CD4-positive, alpha-beta T cell treated with Interleukin-1 beta for 1 hour (primary cell): ENCODE data around the gene ACP7.
"Not testable (repeated sequence)": the region's sequence is repeated elsewhere in the genome, so short reads cannot be mapped to it uniquely, and the experiment has no call there.

ENCODE experiments used
- DNase-seq, 2 donors: peaks; one replicate each; pipeline ENCODE4 v3.0.0-alpha.2; 2020 to 2022

Gene ACP7

DNA sequence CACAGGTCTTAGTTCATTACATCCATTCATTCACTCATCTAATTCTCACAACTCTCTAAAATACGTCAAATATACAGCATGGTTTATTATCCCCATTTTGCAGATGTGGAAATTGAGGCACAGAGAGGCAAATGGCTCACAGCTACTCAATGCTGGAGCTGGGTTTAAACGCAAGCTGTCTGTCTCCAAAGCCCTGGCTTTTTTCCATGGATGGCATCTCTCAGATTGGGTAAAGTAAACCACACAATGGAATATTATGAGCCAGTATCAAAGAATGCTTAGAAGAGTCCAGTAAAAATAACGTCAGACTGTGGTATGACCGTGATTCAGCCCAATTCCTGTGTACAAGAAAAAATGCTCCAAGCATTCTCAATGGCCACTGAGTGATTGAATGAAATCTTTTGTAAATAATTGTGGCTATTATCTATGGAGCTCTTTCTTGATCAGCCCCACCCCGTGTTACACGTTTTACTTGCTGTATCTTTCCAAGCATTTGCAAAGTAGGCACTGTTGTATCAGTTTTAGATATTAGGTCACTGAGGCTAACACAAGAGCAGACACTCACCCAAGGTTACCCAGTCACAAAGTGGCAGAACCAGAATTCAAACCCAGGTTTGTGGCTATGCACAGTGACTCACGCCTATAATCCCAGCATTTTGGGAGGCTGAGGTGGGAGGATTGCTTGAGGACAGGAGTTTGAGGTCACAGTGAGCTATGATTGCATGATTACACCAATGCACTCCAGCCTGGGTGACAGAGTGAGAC is 5.5 kb upstream of the ACP7 start:
- DNase-seq: no peak

DNA sequence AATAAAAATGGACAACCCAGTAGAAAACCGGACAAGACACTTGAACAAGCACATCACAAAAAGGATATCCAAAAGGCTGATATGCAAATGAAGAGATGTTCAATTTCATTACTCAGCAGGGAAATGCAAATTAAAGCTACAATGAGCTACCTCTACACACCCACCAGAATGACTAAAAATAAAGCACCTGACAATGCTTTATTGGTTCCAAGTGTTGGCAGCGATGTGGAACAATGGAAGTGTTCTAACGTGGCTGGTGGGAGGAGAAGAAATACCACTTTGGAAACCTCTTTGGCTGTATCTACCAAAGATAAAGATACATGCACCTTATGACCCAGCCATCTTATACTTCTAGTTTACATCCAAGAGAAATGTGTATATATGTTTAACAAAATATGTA is 3.7 kb upstream of the ACP7 start:
- no peak for DNase-seq

DNA sequence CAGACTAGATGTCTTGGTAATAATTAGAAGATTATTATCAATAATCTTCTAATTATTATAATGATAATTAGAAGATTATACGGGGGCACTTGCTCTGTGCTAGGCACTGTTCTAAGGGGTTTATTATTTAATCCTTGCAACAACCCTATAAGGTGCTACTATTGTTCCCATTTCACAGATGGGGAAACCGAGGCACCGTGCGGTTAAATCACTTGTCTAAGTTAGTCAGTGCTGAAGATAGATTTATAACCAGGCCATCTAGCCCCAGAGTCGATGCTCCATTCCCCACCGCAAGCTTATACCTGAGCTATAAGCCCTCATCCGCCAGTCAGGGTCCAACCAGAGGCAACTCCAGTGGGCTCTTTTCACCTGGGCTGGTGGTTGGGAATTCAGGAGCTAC is 2.0 kb upstream of the ACP7 start:
- no peak for DNase-seq

DNA sequence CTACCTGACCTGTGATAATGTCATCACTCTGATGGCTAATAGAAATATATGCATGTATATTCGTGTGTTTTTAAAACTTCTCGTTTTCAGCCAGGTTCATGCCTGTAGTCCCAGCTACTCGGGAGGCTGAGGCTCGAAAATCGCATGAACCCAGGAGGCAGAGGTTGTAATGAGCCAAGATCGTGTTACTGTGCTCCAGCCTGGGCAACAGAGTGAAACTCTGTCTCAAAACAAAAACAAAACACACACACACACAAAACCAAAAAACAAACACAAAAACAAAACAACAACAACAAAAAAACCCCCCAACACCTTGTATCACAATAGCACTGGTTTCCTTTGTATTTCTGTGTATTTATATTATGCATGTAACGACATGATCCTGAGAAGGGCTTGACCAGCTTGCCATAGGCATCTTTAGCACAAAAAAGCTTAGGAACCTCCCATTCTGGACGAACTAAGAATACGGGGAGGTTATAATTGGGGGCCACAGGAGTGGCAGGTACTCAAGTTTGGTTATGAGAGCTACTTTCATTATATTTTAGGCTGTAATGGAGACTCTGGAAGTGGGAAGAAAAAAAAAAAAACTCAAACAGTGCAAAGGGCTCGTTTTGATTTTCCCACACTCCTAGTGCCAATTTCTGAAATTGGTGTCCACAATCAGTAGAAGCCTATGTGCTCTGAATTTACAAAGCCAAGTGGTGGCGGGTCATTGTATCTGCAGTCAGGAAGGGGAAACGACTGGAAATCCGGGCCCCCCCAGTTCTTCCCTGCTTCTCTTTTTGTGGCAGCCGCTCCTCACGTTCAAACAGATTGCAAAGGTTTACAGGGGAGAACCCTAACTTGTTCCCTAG is 1.2 kb upstream of the ACP7 start:
- no peak for DNase-seq

DNA sequence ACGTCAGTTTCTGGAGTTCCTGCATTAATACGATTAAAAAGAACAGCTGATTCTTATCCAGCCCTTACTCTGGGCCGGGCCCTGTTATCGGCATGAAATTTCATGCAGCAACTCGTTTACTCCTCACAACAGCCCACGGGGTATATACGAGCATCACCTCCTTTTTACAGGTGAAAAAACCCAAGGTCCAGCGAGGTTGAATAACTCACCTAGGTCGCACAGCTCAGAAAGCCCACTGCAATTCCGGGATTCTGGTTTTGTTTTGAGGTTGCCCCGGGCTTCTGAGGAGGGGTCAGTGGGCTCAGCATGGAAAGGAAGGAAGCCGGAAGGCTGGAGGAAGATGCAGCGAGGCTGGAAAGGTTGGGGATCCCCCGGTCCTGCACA is 577 bp upstream of the ACP7 start:
- DNase-seq: no peak

DNA sequence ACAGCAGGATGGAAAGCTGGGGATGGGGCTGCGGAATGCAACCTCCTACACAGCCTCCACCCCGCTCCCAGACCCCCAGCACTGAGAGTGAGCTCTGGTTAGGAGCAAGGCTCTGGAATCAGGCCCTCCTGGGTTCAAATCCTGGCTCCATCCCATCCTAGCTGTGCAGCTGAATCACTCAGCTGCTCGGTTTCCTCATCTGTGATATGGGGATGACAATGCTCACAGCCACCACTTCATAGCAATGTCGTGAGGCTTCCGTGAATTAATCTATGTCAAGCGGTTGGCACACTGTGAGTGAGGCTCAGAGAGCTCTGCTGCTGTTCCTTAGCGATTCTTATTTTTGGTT is 538 bp downstream of the ACP7 start:
- no peak for DNase-seq

DNA sequence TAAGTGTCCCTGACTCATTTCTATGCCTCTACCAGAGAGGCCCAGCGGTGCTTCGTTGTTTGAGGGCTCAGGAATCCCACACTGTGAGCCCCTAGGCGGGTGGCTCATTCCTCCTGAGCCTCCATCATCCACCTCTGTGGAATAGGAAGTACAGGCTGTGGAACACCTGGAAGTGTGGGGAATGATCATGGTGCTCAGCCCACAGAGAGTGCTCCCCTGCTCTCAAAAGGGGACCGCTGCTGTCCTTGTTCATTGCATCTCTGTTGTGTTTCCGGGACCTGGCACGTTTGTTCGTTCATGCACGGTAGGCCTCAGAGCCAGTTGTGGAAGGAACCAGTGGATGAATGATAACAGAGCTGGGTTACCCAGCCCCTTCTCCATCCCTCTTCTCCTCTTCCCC is 1.2 kb downstream of the ACP7 start:
- DNase-seq: no peak

DNA sequence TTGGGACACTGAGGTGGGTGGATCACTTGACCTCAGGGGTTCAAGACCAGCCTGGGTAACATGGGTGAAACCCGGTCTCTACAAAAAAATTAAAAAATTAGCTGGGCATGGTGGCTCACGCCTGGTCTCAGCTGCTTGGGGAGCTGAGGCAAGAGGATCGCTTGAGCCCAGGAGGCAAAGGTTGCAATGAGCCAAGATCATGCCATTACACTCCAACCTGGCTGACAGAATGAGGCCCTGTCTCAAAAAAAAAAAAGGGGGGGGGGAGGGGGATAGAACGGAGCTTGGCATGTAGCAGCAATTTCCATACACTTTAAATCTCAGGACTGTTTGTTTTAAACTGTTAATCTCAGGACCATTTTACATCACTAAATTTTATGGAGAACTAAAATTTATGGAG is 2.2 kb downstream of the ACP7 start:
- DNase-seq: no peak

DNA sequence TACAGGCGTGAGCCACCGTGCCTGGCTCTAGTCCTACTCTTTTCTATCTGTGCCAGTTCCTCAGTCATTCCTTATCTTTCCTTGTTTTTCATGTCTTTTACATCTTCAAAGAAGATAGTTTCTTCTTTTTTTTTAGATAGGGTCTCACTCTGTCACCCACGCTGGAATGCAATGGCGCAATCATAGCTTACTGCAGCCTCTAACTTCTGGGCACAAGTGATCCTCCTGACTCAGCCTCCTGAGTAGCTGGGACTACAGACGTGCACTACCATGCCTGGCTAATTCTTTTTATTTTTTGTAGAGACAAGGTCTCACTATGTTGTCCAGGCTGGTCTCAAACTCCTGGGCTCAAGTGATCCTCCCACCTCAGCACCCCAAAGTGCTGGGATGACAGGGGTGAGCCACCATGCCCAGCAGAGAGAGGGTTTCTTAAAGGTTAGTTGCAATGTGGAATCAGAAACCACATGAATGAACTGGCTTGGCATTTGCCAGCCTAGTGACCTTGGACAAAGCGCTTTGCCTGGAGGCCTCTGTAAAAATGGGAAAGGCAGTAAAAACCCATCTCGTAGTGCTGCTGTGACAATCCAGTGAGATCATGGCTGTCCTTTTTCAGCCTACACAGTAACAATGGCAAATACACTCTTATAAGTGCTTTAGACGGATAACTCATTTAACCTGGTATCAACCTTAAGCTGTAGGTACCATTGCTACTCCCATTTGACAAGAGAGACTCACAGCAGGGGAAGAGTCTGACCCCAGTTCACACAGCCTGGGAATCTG is 3.9 kb downstream of the ACP7 start:
- DNase-seq: no peak

DNA sequence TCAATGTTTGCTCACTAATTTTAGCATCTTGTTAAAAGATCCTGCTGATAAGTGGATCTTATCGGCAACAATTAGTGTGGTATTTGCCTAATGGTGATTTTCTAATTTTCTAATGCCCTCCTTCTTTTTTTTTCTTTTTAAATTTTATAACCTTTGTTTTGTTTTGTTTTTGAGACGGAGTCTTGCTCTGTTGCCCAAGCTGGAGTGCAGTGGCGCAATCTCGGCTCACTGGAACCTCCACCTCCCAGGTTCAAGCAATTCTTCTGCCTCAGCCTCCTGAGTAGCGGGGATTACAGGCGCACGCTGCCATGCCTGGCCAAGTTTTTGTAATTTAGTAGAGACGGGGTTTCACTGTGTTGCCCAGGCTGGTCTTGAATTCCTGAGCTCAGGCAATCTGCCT is 5.8 kb downstream of the ACP7 start:
- DNase-seq: not testable (repeated sequence)

DNA sequence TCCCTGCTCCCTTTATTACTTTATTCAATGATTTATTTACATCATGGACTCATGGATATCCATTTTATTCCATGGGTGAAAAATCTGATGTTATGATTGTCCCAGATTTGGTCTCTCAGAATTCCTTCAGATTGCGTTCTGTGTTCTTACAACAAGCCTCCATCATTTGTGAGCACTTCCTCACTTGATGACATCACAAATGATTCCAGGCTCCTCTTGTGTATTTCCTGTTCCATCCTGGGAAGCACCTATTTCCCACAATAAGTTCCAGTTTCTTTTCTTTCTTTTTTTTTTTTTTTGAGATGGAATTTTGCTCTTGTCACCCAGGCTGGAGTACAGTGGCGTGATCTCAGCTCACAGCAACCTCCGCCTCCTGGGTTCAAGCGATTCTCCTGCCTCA is 6.7 kb downstream of the ACP7 start:
- DNase-seq: no peak

DNA sequence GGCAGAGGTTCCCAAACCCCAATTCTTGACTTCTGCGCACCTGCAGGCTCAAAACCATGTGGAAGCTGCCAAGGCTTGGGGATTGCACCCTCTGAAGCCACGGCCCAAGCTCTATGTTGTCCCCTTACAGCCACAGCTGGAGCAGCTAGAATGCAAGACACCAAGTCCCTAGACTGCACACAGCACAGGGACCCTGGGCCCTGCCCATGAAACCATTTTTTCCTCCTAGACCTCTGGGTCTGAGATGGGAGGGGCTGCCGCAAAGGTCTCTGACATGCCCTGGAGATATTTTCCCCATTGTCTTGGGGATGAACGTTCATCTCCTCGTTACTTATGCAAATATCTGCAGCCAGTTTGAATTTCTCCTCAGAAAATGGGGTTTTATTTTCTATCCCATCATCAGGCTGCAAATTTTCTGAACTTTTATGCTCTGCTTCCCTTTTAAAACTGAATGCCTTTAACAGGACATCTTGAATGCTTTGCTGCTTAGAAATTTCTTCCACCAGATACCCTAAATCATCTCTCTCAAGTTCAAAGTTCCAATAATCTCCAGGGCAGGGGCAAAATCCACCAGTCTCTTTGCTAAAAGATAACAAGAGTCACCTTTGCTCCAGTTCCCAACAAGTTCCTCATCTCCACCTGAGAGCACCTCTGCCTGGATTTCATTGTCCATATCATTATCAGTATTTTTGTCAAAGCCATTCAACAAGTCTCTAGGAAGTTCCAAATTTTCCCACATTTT is 11.8 kb downstream of the ACP7 start:
- not testable (repeated sequence) for DNase-seq

DNA sequence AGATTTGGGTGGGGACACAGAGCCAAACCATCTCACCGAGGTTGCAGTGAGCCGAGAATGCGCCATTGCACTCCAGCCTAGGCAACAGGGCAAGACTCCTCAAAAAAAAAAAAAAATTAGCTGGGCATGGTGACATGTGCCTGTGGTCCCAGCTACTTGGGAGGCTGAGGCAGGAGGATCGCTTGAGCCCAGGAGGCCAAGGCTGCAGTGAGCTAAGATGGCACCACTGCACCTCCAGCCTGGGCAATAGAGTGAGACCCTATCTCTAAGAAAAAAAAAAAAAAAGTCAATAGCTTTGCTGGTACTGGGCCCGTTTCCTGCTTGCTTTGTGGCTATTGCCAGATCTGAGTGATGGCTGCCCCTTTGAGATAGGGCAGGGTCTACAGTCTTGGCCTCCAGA is 13.1 kb downstream of the ACP7 start:
- no peak for DNase-seq

DNA sequence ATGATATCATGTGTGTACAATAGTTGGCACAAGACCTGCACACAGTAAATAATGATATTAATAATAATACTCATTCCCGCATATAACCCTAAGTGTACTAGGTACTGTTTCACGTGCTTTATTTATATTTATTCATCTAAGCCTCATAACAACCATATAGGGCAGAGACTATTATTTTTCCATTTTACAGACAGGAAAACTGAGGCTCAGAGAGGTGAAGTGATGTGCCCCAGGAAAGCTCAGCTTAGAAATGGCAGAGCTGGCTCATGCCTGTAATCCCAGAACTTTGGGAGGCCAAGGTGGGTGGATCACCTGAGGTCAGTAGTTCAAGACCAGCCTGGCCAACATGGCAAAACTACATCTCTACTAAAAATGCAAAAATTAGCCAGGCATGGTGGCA is 13.6 kb downstream of the ACP7 start:
- DNase-seq: no peak

DNA sequence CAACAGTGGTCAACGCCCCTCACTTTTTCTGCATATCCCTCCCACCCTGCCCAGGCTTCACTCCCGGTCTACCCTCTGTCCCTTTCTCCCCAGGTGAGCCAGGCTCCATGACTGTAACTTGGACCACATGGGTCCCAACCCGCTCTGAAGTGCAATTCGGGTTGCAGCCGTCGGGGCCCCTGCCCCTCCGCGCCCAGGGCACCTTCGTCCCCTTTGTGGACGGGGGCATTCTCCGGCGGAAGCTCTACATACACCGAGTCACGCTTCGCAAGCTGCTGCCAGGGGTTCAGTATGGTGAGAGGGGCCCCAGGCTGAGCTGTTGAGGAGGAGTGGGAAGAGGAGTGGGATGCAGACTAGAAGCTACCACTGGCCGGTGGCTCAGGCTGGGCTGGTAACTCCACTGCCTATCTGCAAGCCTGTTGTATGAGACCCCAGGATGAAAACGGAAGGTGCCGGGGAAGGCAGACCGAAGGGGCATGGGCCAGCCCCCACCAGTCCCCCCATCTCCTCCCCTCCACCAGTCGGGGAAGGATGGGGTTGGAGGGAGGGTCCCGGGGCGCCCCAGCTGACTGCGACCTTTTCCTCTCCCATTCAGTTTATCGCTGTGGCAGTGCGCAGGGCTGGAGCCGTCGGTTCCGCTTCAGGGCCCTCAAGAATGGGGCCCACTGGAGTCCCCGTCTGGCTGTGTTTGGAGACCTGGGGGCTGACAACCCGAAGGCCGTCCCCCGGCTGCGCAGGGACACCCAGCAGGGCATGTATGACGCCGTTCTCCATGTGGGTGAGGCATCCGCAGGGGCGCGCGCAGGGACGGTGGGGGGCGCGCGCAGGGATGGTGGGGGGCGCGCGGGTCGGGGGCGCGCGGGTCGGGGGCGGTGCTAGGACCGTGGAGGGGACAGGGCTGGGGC is 14.4 kb downstream of the ACP7 start:
- no peak for DNase-seq

DNA sequence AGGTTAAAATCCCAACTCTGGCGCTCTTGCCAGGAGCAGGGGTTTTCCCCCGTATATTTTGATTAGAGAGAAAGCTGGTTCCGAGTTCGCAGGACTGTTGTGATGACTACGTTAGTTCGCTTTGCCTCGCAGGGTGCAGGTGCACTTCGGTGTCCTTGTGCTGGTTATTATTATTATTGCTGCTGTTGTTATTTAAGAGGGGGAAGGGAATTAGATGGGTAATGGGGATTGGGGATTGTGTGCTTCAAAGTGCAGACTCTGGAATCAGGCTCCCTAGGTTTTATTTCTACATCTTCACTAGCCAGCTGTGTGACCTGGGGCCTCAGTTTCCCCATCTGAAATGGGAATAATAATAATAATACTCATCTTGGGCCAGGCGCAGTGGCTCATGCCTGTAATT is 15.2 kb downstream of the ACP7 start:
- no peak for DNase-seq

DNA sequence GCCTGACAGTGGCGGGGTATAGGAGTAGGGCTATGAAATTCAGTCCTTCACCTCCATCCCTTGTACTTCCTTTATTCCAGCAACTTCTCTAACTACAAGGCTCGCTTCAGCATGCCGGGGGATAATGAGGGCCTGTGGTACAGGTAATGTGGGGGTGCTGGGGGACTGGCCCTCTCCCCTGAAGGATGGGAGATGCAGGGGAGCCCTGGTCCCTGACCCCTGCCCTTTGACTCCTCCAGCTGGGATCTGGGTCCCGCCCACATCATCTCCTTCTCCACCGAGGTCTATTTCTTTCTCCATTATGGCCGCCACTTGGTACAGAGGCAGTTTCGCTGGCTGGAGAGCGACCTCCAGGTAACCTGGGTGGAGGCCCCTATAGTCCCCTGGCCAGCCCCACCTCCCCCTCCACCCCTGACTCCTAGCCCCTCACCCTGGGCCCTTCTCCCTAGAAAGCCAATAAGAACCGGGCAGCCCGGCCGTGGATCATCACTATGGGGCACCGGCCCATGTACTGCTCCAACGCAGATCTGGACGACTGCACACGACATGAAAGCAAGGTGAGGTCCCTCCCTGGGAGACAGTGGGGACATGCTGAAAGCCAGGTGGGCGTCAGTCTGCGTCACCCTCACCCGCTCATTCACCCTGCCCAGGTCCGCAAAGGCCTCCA is 16.5 kb downstream of the ACP7 start:
- DNase-seq: no peak

DNA sequence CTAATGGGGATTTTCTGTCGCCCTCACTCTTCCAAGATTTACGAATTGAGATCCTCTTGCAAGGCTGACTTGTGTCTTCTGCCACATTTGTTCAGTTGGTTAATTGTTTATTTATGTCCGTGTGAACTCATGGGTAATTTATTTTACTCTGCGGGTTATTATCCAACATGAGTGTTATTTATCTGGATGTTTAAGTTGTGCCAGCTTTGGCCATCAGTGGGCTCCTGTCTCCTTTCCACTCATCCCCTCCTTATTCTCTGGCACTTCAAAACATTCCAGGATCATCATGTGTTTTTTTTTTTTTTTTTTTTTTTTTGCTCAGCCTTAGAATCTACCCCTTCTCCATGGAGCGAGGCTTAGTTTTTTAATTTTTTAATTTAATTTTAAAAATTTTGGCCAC is 19.0 kb downstream of the ACP7 start:
- DNase-seq: no peak

DNA sequence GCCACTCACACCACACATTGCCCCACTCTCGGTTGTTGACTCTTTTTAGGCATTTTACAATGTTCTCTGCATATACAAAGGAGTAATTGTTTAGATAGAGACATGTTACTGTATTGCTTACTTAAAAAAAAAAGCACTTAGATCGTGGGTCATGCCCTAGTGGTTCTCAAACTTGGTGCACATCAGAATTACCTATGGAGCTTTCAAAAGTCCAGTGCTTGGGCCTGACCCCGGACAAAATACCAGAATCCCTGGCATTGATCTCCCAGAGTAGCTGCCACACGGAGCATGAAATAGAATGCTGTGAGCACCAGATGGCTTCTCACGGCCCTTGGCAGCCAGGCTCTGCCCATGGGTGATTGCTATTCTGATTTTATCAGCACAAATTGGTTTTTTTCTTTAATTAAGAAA is 20.0 kb downstream of the ACP7 start:
- no peak for DNase-seq

DNA sequence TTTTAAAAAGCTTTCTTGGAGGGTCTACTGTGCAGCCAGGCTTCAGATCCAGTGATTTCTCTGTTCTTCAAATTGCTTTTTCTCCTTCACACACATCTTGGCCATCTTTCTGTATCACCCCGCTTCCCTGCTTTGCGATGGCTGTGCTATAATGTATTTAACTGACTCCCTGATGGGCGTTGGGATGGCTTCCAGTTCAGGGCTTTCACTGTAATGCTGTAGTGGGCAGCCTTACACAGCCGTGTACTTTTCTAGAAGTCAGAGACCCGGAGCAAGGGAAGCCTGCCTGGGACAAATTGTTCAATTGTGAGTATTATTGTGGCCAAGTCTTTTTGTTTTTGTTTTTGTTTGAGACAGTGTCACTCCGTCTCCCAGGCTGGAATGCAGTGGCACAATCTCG is 22.0 kb downstream of the ACP7 start:
- DNase-seq: no peak

DNA sequence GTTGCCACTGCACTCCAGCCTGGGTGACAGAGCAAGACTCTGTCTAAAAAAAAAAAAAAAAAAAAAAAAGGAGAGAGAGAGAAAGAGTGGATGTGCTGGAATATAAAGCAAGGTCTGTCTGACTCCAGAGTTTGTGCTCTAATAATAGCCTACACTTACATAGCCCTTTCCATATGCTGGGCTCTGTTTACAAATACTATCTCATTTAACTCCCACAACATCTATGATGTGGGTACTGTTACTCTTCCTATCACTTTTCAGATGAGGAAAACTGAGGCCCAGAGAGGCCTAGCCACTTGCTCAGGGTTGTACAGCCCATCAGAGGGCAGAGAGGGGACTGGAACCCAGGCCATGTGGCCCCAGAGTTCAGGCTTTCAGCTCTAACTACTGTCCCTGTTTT is 25.5 kb downstream of the ACP7 start:
- DNase-seq: no peak
